ENCODE measurements around the gene PRODH.
"Not testable (repeated sequence)": the region's sequence is repeated elsewhere in the genome, so short reads cannot be mapped to it uniquely, and the experiment has no call there.

The PRODH gene

GRCh38 chr22:18965526-18966421 lies 29.7 kb upstream of the PRODH start:
- no peak for TF ChIP-seq CTCF (IDR thresholded peaks at IDR 0.05; ENCODE audit: insufficient read depth, low read depth, low read length, missing control alignments)
- no peak overlapping the region for H3K4me3 ChIP-seq (ENCODE audit: low read length)
- DNase-seq (ENCODE audit: low read depth) = no peak

DNA sequence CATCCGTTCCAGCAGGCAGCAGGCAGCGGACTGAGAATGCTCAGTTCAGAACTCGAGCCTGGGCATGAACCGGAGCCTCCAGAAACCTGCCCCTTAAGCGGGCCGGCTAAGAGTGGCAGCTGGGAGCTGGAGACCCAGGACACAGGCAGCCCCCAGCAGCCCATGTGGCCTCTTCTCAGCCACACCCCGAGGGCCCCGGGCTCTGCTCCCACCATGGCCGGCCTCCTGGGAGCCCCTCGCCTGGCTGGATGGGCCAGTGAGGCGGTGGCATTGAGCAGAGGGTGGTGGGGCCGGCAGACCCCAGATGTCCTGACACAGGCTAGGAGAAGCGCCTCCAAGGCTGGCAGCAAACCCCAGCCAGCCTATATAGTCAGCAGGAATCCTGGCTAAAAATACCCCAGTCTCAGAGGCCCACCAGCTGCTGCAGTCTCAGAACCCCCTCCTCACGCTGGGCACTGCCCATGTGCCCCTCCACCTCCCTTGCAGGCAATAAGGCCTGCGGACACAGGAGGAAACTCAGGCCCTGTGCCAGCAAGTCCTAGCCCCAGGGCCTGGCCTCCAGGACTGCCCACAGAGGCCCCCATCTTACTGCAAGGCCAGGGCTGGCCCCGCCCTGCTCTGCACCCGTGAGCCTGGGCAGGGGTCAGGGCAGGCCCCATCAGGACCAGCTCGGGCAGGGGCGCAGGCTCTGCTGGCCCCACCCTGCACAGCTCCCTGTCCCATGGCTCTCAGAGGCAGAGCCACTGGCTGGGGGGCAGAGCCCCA lies 28.6 kb upstream of the PRODH start:
- not testable (repeated sequence) for H3K4me3 ChIP-seq (ENCODE audit: low read length); DNase-seq (ENCODE audit: low read depth)

- DNase-seq (ENCODE audit: low read depth); H3K4me3 ChIP-seq (ENCODE audit: low read length): not testable (repeated sequence)
Measured at GRCh38 chr22:18964051-18964450, 28.0 kb upstream of the PRODH start.

DNA sequence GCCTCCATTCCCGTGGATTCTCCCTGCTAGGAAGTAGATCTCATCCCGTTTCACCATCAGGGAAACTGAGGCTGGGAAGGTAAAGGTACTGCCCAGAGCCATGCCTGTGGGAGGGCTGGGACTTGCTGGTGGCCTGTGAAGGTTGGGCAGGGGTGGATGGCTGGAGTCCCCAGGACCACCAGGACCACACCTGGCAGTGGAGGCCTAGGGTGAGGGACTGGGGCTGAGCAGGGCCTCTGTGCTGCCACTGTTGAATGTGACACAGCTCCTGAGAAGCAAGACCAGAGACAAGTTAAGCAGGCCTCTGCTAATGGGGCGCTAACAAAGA lies 26.2 kb upstream of the PRODH start:
- no peak for DNase-seq (ENCODE audit: low read depth)
- TF ChIP-seq CTCF (IDR thresholded peaks at IDR 0.05; ENCODE audit: insufficient read depth, low read depth, low read length, missing control alignments) = no peak
- H3K4me3 ChIP-seq (ENCODE audit: low read length) = no peak overlapping the region

DNA sequence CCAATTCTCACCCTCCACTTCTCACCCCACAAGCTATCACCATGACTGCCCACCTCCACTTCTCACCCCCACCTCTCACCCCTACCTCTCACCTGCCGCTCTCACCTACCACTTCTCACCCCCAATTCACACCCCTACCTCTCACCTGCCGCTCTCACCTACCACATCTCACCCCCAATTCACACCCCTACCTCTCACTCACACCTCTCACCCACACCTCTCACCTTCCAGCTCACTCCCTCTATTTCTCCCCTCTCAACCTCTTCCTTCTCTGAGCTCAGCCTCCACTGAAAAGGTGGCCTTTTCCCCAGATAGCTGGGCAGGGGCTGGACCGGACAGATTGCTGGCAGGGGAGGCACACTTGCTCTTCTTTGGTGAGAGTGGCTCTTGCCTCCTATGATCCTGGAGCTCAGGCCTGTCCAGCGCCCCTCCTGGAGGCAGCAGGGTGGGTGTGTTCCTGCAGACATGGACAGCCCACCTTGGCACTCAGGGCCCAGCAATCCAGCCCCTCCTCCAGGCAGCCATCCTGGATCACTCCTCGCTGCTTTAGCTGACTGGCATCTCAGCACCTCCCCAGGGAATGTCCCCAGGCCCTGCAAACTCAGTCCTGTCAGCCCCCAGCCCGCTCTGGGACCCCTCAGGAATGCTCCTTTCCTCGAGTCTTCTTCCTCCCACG lies 25.7 kb upstream of the PRODH start:
- DNase-seq (ENCODE audit: low read depth); H3K4me3 ChIP-seq (ENCODE audit: low read length): not testable (repeated sequence)

DNA sequence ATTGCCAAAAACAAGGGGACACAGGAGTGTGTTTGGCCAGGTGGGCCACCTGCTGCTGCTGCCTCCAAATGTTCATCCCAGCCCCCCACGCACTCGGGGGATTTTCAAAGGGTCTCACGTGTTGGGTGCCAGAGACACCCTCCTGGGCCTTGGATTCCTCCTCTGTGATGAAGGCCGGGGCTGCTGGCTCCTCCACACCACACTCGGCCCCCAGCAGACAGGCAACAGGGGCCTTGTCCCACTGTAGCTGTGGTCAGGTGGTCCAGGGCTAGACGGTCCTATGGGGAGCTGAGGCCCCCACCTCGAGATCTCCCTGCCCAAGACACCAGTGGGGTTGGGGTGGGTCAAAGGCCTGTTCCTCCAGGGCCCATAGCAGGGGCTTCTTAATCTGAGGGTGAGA lies 25.1 kb upstream of the PRODH start:
- not testable (repeated sequence) for DNase-seq (ENCODE audit: low read depth)

GRCh38 chr22:18960166-18960820 lies 24.2 kb upstream of the PRODH start:
- DNase-seq (ENCODE audit: low read depth) = not testable (repeated sequence)

More for the DNA sequence above, 25.1 kb upstream of the PRODH start:
- H3K4me3 ChIP-seq (ENCODE audit: low read length) = not testable (repeated sequence)

DNA sequence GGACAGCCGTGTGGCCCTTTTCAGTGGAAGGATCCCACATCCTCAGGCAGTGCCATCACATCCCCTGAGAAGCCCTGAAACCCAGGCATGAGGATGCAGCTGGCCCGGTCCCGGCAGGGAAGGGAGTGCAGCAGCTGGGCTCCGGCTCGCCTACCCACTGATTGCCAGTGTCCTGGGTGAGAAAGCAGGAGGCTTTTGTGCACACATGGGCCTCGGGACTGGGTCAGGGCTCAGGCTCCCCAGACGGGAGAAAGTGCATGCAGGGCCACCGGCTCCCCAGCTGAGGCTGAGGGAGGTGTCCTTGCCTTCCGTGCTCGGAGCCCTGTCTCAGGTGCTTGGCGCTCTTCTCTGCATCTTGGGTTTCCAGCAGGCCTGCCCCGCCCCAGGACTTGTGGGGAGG lies 23.6 kb upstream of the PRODH start:
- not testable (repeated sequence) for DNase-seq (ENCODE audit: low read depth); H3K4me3 ChIP-seq (ENCODE audit: low read length)

More at GRCh38 chr22:18960166-18960820, 24.2 kb upstream of the PRODH start:
- not testable (repeated sequence) for H3K4me3 ChIP-seq (ENCODE audit: low read length)

DNA sequence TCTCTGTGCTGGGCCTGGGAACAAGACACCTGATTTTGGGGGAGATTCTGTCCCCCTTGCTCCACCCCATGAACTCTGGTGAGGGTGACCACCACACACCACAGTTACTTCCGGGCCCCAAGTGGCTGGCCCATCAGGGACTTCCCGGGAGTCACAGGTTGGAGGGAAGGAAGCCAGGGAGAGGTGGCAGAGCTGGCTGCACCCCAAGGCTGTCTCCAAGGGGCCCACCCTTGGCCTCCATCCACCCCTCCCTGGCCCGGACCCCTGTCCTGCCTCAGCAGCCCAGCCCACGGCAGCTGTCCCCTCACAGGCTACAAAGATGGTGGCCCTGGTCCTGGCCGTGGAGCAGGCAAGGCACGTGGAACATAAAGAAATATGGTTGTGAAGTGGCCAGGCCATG lies 23.2 kb upstream of the PRODH start:
- DNase-seq (ENCODE audit: low read depth); H3K4me3 ChIP-seq (ENCODE audit: low read length): not testable (repeated sequence)

DNA sequence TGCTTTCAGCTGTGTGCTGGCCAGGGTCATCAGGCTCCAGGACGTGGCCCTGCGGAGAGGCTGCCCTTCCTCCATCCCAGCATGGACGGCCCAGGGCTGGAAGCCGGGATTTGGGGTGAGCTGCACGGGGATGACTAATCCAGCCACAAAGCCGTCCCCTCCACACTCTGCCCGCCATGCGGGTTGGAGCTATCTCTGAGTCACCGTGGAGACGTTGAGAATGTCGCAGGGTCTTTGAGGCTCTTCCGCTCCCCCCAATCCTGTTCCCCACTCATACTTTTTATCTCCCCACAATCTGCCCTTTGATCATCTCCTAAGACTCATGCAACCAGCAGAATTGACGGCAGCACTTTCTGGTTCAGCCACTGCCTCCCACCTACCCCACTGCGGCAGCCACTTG lies 22.6 kb upstream of the PRODH start:
- DNase-seq (ENCODE audit: low read depth); H3K4me3 ChIP-seq (ENCODE audit: low read length): not testable (repeated sequence)

DNA sequence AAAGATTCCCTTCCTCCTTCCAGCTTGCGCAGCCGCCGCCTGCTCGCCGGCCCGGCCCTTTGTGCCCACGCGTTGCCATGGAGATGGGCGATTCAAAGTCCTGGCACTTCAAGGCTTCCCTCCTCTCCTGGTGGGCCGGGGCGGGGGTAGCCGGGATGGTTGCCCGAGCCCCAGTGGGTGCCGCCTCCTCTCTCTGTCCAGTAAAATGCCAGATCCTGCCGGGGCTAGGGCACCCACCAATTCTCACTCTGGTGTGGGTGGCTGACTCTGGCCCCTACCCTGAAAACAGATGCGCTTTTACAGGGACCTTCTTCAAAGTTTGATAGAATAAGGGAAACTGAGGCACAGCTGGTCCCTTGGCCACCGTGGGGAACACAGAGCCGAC lies 22.2 kb upstream of the PRODH start:
- H3K4me3 ChIP-seq (ENCODE audit: low read length); DNase-seq (ENCODE audit: low read depth): not testable (repeated sequence)

GRCh38 chr22:18957621-18958320 lies 21.7 kb upstream of the PRODH start:
- H3K4me3 ChIP-seq (ENCODE audit: low read length); DNase-seq (ENCODE audit: low read depth): not testable (repeated sequence)

DNA sequence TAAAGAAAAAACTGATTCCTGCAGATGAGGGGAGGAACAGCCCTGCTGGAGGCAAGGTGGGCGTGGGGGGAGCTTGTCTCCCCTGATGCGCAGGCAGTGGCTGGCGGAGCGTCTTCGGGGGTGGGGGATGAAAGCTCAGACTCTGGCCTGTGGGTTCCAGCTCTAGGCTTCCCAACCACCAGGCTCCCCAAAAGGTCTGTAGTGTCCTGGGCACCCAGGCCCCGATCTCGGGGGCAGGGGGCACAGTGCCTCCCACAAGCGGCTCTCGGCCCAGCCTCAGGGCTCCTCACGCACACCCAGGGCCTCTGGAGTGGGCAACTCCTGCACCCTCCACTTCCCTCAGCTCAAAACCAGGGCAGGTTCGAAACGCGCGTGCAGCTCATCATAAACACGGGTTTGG lies 20.9 kb upstream of the PRODH start:
- DNase-seq (ENCODE audit: low read depth); H3K4me3 ChIP-seq (ENCODE audit: low read length): not testable (repeated sequence)

DNA sequence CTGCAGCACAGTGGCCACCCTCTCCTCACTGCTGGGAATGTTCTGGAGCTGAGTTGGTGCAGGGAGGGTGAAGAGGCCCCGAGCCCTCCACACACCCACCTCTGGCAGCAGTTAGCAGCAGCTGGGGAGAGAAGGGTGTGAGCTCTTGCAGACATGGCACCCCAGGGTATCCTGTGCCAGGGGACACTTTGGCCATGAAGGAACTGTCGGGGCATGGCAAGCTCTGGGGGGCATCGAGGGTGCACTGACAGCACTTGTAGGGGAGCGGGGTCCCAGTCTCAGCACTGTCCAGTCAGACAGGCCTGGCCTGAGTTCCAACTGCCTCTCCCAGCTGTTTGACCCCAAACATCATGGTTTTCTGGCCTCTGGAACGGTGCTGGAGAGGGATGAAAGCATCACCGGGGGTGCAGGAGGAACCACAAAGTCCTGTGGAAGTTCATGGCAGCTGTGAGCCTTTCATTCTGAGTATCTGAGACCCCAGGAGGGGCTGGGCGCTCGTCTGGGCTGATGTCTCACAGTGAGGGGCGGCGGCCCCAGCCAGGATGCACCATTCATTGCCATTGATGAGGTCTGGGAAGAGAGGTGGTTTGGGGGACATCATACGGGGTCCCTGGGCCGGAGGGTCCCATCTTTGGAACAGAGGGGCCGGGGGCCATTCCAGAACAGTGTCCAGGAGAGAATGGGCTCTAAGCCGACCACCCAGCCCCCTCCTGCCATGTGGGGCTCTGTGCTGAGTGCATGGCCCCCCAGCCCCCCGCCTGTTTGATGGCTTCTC lies 20.2 kb upstream of the PRODH start:
- DNase-seq (ENCODE audit: low read depth); H3K4me3 ChIP-seq (ENCODE audit: low read length): not testable (repeated sequence)

All from epithelial cell of esophagus (primary cell).